CD4-positive, alpha-beta T cell treated with Interleukin-15 for 1 hour (primary cell): ENCODE measurements around the gene NELL1.

Experiments
- DNase-seq: peaks from one replicate; pipeline ENCODE4 v3.0.0-alpha.2; 2020

NELL1 gene

DNA sequence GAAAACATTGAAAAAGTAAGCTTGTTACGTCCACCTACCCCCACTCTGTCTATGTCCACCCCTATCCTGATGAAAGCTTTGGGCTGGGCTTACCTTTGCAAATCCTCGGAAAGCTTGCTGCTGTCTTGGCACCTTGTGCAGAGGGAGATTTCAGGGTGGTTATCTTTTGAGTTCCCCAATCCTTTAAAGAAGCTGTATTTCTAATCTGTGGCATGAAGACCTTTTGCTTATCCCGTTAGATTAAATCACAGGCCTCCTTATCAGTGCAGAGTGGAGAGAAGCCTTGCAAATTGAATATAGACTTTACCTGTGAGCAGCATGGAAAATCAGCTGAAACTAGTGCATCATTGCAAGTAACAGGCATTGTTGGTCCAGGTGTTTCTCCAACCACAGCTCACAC lies 942.9 kb downstream of the NELL1 start:
- DNase-seq: no peak

DNA sequence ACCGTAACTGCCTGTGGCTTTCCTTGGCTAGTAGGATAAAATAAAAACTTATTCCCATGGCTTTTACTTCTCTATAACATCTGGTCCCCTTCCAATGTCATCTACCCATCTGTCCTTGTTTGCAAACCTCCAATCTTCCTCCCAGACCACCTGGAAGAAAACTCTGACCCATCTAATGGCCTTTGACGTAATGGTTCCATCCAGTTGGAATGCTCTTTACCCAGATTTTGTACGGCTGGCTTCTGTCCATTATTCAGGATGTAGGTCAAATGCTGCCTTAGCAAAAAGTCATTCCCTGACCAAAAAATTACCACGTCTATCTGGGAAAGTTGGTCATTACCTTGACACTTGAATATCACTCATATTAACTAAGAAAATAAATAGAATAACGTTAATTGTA lies 945.6 kb downstream of the NELL1 start:
- no peak for DNase-seq

DNA sequence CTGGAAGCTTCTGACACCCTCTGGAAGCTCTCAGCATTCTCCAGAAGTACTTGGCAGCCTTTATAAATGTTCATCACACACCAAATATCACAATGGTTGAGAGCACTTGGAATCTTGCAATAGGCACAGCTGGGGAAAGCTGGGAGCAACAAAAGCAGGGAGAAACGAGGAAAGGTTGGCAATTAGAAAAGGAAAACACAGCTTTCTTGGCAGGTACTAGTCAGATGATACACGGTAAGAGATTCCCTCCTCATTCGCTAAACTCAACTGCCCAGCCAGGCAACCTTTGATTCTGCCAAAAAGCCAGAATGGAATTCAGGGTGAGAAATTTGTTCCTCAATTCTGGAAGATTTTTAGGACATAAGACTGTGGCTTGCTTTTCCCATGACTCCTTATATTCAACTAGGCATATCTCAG lies 946.6 kb downstream of the NELL1 start:
- DNase-seq: no peak

DNA sequence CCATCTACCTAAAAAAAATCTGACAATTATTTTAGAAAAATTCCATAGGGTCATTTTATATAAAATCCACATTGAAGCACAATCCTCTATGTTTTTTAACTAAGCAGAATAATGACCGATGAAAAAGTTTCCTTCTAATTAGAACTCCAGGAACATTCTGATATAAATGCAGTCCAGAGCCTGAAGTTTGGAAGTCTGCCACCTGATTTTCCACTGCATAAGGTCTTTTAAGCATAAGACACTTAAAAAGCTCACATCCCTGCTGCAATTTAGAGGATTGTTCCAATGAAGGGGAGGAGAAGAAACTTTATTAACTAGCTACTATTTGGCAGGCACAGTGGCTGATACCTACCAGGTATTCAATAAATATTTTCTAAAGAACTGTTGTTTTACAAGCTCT lies 953.2 kb downstream of the NELL1 start:
- no peak for DNase-seq

DNA sequence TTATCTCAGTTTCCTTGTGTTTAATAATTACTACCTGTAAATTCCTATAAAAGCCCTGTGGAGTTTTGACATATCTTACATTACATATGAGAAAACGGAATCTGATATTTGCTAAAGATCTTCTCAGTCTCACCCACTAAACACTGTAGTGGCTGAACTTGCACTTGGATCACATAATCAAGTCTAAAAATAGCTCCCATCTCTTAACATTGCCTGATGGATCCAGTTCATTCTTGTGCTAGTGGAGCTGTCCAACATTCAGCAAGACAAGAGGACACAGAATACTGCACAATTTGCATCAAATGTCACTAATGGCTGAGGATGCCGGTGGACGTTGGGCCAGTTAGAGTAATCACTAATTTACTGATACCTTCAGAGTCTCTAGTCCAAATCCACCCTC lies 953.6 kb downstream of the NELL1 start:
- no peak for DNase-seq
